GM21737 (cell line): Measurements from ENCODE around the gene GTPBP10.
A peak's percentile ranks its signal among the peaks of the same experiment; 100 is the strongest.
"Not testable (repeated sequence)": the region's sequence is repeated elsewhere in the genome, so short reads cannot be mapped to it uniquely, and the experiment has no call there.

ENCODE experiments used
- ATAC-seq: cut with Tn5 transposase; IDR thresholded peaks from one replicate; pipeline ENCODE4 v1.9.1; 2021; ENCODE audit warnings: mild to moderate bottlenecking, moderate library complexity; ENCODE audit not compliant: unreplicated experiment

GTPBP10 gene, protein sequence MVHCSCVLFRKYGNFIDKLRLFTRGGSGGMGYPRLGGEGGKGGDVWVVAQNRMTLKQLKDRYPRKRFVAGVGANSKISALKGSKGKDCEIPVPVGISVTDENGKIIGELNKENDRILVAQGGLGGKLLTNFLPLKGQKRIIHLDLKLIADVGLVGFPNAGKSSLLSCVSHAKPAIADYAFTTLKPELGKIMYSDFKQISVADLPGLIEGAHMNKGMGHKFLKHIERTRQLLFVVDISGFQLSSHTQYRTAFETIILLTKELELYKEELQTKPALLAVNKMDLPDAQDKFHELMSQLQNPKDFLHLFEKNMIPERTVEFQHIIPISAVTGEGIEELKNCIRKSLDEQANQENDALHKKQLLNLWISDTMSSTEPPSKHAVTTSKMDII

DNA sequence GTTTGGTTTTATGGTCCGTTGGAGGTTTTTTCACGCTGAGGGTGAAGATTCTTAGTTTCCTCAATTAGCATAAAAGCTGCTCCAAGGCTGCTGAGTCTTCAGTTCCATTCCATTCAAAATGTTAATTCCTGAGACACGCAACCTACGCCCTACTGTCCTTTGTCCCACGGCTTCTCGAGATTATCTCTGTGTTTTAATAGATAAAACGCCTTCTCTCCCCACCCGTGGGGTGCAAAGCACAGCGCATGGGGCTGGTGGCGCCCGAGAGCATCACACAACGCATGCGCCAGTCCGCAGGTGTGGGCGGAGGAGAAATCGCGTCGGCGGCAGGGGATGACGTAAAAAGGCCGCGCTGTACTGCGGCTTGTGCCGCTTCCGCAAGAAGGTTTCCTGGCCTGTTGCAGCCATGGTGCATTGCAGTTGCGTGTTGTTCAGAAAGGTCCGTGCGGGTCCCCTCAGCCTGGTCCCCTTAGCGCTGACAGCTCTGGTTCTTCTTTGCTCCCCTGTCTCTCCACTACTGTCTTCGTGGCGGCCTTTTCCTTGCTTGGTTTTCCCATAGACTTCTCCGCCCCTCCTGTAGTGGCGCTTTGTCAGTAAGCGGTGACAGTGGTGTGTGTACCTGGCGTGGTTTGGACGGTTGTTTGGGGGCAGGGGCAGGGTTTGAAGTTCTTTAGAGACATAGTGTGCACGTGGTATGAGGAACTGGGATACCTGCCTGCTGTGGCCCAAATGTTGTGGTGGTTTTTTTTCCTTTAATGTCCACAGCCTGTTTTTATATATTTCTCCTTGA, at the start of gene GTPBP10:
Gene GTPBP10 (plus strand): TSS at position 381 of the 790 bp plus-strand sequence. CDS start 26 bp downstream, at position 407.
- peak; percentile 97 for ATAC-seq

DNA sequence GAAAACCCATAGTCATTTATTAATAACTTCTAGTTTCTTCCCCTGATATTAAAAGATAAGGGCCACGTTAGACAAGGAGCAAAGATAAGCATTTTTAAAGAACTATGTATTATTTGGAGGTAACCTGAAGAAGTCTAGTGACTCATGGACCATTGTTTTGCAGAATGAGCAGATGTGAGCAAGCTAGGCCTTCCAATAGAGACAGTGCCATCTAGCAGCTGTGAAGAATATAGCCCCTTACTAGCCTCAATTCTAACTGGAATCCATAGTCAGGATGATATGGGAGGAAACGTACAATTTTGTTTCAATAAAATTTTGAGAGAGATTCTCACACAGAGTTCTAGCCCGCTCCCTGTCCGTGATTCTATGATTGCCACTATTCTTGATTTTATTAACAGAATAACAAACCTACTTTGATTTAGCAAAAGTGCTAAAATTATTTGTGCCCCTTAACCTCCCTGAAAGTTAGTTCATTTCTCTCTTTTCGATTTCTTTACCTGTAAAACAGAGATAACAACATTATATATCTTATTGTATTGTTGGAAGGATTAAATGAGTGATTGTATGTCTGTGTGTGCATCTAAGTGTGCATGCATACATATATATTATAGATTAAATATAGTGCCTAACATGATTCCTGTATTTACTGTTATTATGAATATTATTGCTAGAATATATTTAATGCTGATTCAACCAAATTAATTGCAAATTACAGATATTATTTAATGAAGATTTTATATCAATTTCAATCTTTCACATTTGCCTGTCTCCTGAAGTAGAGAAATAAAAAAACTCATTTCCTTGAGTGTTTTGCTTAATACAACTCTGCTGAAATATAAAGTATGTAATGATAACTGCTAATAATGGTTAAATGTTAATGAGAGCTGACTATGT, 48.1 kb upstream of the GTPBP10 start:
- no peak for ATAC-seq

DNA sequence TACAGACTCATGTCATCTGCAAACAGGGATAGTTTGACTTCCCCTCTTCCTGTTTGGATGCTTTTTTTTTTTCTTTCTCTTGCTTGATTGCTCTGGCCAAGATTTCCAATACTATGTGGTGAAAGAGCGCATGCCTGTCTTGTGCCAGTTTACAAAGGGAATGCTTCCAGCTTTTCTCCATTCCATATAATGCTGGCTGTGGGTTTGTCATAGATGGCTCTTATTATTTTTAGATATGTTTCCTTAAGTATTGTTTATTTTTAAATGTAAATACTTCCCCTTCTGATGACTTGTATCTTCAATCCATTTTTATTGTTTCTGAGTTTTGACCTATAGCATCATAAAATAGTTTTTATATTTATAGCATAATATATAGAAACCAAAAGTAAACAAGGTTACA, 43.3 kb upstream of the GTPBP10 start:
- ATAC-seq, result no peak

DNA sequence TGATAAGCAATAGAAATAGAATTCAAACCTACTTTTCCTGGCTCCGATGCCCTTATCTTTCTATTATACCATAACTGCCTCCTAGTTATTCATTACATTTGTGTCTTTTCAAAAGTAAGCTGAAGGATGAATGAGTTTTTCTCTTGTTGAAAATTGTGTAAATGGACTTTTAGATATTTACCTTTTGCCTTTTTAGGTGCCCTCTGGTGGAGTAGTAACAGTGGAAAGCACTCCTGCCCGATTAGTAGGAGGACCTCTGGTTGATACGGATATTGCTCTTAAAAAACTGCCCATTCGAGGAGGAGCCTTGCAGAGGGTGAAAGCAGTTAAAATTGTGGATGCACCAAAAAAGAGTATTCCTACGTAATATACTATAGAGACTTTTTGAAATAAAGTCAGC, 36.6 kb upstream of the GTPBP10 start:
- no peak for ATAC-seq

DNA sequence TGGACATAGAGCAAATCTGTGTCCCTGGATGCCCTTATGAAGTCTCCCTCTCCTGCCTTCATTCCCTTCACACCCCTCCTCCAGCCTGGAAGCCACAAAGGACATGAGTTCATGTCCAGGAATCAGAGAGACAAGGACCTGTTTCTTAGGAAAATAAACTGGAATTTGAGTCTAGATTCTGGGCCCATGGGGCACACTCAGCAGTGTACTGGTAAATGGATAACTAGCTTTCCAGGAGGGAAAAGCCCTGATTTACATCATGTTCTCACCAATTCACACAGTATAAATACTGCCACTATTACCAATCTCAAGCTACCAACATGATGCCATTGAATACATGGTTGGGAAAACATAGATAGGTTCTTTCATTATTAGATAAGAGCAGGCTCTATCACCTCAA, 35.3 kb upstream of the GTPBP10 start:
- ATAC-seq, result no peak

DNA sequence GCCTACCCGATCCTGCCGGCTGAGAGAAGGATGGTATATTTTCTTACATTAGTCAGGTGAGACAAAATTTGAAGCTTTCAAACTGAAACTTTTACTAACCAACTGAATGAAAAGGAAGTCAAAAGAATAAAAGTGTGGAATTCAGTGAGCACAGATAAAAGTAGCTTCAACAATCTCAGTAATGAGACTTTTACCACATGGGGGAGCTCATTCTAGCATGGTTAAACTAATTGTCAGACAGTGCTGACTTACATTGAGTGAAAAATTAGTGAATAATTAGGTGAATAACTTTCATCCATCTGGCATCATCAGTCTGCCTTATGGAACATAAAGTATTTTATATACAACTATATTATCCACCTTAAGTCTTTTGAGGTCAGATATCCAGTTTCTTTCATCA, 33.8 kb upstream of the GTPBP10 start:
- no peak for ATAC-seq

DNA sequence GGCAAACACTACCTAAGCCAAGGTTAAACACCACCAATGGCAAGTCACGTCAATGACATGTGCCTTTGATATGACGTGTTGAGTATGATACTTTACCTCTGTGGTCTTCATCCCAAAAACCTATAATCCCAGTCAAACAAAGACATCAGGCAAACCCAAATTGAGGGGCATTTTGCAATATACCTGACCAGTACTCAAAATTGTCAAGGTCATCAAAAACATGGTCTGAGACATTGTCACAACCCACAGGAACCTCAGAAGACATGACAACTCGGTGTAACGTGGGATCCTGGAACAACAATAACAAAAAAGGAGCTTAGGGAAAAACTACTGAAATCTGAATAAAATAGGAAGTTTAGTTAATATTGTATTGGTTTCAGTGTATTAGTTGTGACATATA, 32.6 kb upstream of the GTPBP10 start:
- ATAC-seq, result no peak

DNA sequence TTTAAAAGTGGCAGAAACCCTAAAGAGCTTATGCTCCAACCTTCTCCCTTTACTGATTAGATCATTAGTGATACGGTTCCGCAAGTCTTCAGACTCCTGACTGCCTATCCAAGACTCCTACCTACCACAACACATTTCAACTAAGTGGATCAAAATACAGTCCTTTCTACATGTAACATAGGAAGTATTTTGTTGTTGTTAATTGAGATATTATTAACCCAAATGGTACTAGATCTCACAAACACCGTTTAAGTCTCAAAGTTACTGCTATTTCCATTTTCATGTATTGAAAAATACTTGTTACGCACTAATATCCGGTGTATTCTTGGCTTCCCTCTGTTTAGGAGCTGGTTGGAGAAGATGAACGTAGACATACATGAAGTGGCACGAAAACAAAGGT, 26.5 kb upstream of the GTPBP10 start:
- no peak for ATAC-seq

DNA sequence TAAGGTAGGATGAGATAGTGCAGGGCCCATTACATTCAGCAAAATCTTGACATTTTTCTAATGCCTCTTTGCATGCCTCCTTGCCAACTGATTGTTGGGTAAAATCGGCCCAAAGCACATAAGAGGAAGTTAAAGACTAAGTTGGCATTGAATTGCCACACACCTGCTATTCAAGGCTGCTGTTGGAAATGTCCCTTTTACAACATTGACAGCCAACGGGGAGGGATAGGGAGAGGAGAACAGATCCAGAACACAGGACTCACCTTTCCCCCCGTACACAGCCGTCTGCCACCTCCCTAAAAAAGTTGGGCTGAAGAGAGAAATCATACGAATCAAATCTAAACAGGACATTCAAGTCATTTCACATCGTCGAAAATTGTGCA, 26.1 kb upstream of the GTPBP10 start:
- no peak for ATAC-seq

DNA sequence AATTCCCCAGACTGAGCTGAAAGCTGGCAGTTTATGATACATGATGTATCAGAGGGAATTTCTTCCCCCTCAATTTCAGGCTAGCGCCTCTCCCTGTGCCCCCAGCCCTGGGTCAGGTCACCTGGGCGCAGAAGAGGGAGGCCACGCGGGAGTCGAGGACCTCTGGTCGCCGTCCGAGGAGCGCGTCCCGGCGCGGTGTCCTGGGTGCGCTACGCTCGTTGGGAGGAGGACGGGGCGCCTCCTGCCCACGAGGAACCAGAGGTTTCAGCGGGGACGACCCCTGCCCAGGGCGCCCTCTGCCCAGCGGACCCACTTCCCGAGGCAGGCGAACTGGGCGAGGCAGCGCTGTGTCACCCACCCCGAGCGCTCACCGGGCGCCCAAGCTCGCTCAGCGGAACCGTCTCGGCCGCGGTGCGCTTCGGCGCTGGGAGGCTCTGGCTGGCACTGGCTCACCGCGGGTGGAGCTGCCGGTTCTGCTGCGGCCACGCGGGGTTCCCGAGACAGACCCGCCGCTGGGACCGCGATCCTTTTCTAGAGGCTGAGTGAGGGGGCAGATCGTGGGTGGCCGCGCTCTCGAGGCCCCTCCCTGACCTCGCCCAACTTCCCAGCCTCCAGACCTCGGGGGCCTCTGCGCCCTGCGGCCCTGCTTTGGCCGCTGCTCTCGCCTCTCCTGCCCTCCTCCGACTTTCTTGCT, 25.6 kb upstream of the GTPBP10 start, which contains the start of gene FAM237B:
Gene FAM237B (minus strand): TSS at position 504 of the 694 bp plus-strand sequence. CDS start 1,556 bp downstream, outside the sequence.
- no peak for ATAC-seq

DNA sequence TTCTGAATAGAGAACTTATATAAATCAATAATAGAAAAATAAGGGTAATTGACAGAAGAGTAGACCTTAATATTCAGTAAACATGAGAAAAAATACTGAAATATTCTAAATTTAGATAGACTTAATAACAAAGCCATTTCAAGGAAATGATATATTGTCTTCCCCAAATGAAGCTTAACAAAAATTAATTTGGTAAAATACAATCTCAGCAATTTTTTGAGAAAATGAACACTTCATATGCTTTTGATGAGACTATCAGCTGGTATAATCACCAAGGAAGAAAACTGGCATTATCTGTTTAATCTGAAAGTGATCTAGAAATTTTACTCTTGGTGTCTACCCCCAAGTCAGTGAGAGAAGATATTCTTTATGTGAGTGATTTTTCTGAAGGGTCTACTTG, 23.7 kb upstream of the GTPBP10 start:
- no peak for ATAC-seq

DNA sequence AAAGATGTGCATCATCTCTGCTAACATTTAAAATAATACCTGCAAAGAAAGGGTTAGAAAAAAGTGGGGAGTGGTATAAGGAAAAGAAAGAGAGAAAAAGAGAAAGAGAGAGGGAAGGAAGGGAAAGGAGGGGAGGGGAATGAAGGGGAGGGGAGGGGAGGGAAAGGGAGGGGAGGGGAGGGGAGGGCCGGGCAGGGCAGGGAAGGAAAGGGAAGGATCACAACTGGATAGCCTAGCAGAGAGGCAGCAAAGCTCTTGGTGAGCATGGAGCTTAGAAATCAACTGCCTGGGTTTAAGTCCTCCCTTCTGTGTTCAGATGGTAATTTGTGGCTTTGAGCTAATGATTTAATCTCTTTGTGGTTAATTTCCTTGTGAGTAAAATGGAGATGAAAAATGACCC, 20.0 kb upstream of the GTPBP10 start:
- ATAC-seq, result no peak

DNA sequence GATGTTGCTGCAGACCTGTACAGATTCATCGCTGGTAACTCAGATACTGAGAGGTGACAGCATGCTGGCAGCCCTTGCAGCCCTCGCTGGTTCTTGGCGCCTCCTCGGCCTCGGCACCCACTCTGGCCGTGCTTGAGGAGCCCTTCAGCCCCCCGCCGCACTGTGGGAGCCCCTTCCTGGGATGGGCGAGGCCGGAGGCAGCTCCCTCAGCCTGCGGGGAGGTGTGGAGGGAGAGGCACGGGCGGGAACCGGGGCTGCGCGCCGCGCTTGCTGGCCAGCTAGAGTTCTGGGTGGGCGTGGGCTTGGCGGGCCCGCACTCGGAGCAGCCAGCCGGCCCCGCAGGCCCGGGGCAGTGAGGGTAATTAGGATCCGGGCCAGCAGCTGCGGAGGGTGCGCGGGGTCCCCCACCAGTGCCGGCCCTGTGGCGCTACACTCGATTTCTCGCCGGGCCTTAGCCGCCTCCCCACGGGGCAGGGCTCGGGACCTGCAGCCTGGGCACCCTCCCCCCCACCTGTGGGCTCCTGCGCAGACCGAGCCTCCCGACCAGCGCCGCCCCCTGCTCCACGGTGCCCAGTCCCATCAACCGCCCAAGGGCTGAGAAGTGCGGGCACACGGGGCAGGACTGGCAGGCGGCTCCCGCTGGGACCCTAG, 12.2 kb upstream of the GTPBP10 start:
- no peak for ATAC-seq

DNA sequence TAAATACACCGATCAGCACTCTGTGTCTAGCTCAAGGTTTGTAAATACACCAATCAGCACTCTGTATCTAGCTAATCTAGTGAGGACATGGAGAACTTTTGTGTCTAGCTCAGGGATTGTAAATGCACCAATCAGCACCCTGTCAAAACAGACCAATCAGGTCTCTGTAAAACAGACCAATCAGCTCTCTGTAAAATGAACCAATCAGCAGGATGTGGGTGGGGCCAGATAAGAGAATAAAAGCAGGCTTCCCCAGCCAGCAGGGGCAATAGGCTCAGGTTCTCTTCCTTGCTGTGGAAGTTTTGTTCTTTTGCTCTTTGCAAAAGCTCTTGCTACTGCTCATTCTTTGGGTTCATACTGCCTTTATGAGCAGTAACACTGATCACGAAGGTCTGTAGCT, 11.6 kb upstream of the GTPBP10 start:
- not testable (repeated sequence) for ATAC-seq

DNA sequence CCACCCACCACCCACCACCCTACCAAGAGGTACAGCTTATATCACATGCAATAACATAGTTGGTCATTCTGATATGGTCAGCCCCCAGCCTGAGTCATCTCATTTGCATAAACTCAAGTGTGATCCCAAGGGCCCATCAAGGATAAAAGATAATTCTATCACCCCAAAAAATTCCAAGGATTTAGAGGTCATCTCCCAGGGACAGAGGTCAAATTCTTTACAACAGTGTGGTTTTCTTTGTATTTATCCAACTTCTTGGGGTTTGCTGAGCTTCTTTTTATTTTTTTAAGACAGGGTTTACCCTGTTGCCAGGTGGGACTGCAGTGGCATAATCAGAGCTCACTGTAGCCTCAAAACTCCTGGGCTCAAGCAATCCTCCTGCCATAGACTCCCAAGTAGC, 9.4 kb upstream of the GTPBP10 start:
- ATAC-seq, result no peak

DNA sequence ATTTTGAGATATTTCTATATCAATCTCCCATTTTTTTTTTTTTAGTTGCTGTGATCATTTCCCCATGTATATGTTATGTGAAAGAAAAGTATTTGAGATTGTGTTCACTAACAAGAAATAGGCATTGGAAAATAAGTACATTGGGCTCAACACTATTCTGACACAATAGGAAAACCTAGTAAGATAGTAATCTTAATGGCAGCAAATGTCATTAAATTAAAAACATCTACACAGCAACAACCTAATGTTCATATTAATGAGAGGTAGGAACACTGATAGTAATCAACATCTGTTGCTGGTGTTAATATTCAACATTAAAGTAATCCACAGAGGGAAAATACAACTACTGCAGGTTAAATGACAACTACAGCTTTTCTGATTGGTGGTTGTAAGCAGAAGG, 1.5 kb upstream of the GTPBP10 start:
- no peak for ATAC-seq

DNA sequence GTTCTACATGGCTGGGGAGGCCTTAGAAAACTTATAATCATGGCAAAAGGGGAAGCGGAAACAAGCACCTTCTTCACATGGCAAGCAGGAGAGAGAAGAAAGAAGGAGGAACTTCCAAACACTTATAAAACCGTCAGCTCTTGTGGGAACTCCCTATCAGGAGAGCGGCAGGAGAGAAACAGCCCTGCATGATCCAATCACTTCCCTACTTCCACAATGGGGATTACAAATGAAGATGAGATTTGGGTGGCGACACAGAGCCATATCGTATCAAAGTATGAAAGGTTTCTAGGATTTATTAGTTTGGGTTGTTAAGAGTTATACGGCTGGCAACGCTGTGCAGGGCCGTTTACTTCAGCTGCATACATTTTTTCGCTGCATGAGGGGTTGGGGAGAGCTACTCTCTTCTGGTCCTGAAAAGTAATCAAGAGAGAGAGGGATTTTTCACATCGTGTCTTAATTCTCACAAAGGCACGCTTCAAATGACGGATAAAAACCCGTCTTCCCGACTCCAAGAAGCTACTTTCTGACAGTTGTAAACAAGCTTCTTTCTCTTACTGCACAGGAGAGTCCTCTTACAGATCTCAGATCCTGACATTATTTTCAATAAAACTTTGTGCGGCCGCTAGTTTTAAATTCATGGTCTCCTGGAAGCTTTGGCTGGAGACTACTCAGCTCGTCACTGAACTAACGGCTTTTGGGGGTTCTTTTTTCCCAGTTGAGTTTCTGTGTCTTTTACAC, 751 bp upstream of the GTPBP10 start:
- peak; percentile 11 for ATAC-seq

DNA sequence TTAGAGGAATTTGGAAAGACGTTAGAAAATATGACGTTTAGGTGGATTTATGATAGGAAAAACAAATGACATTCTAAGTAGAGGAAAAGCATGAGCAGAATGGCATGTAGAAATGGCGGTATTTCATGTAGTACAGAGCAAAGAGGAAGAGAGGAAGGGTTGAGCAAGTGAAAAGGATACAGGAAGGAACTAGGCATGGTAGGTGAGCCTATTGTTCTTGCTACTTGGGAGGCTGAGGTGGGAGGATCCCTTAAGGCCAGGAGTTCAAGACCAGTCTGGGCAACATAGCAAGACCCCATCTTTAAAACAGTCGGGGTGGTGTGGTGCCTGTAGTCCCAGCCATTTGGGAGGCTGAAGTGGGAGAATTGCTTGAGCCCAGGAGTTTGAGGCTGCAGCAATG, 1.2 kb downstream of the GTPBP10 start:
- ATAC-seq, result no peak

DNA sequence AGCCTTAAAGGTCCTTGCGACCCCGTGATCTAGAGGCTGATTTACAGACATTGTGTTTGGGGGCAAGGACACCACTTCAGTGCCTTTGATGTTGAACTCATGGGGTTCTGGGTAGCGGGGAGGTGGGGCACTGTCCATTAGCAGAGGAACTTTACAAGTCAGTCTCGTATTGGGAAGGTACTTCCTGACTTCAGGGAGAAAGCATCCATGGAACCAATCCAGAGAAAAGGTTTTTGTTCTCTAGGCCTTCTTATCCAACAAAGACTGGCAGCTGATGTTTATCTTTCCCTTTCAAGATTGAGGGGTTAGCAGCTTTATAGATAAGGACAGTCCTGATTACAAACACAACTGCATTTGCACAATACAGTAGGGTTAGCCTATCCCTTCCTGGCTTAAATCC, 2.8 kb downstream of the GTPBP10 start:
- no peak for ATAC-seq
